Right renal pelvis (tissue), 4 donors: ENCODE measurements around the gene TPM2. TPM values are rescaled to one million over a fixed set of nuclear protein-coding genes. Genes with fewer than 3 reads are reported as not detected.

Experiments used
- DNase-seq, 4 donors: peaks; one replicate each; pipeline ENCODE4 v3.0.0-alpha.2; 2013; ENCODE audit warnings: low read depth in 4 of 4, low spot score in 3 of 4, missing footprints in 1 of 4
- polyA plus RNA-seq, 4 donors: library from polyadenylated mRNA; unstranded; fragments of 120-200 nt; gene quantifications; one replicate each; pipeline ENCODE4 v1.2.1, GENCODE V29; 2013; ENCODE audit not compliant: insufficient read length in 4 of 4

Gene TPM2
- polyA plus RNA-seq, 4 donors = 128 to 170 (median 161) TPM

GRCh38 chr9:35679766-35680330 lies 9.9 kb downstream of the TPM2 start:
- no peak for DNase-seq

- DNase-seq = no peak
Measured at GRCh38 chr9:35679091-35679490, 10.6 kb downstream of the TPM2 start.

GRCh38 chr9:35675732-35676392 lies 13.9 kb downstream of the TPM2 start:
- DNase-seq = peak in 3 of 4 donors; percentile 65 to 77 (median 66)

- DNase-seq = no peak
Measured at GRCh38 chr9:35675204-35675603, 14.5 kb downstream of the TPM2 start.

- no peak for DNase-seq
Measured at GRCh38 chr9:35674025-35674361, 15.7 kb downstream of the TPM2 start.

- DNase-seq = no peak
Measured at GRCh38 chr9:35673132-35674024, 16.3 kb downstream of the TPM2 start, which contains the start of gene CA9. TSS of gene CA9 (plus strand) at chr9:35673928. CDS start at chr9:35673960, 32 bp downstream.

- no peak for DNase-seq
Measured at GRCh38 chr9:35669331-35670145, 20.2 kb downstream of the TPM2 start.

GRCh38 chr9:35667939-35668338 lies 21.8 kb downstream of the TPM2 start:
- DNase-seq = no peak

GRCh38 chr9:35666549-35666948 lies 23.2 kb downstream of the TPM2 start:
- DNase-seq = no peak

- DNase-seq = no peak
Measured at GRCh38 chr9:35666045-35666444, 23.7 kb downstream of the TPM2 start.

GRCh38 chr9:35665471-35665818 lies 24.3 kb downstream of the TPM2 start:
- no peak for DNase-seq

- peak in 3 of 4 donors; percentile 71 to 78 (median 72) for DNase-seq
Measured at GRCh38 chr9:35664531-35665470, 24.9 kb downstream of the TPM2 start, which contains the start of gene ARHGEF39. TSS of gene ARHGEF39 (minus strand) at chr9:35665195. CDS start at chr9:35665169, 26 bp downstream.

- no peak for DNase-seq
Measured at GRCh38 chr9:35662437-35662836, 27.3 kb downstream of the TPM2 start.

- DNase-seq = no peak
Measured at GRCh38 chr9:35661756-35662350, 27.9 kb downstream of the TPM2 start.

GRCh38 chr9:35660966-35661415 lies 28.7 kb downstream of the TPM2 start:
- DNase-seq = no peak

GRCh38 chr9:35659340-35659739 lies 30.4 kb downstream of the TPM2 start:
- no peak for DNase-seq

GRCh38 chr9:35658968-35659220 lies 30.8 kb downstream of the TPM2 start:
- DNase-seq = no peak

- peak; percentile 69 to 85 (median 81) for DNase-seq
Measured at GRCh38 chr9:35658137-35658967, 31.4 kb downstream of the TPM2 start, which contains the start of gene CCDC107. TSS of gene CCDC107 (plus strand) at chr9:35658292. CDS start at chr9:35658380, 88 bp downstream.
